Retina (tissue), 1 donor: ENCODE results near the gene PTCD1.
"Not testable (repeated sequence)": the region's sequence is repeated elsewhere in the genome, so short reads cannot be mapped to it uniquely, and the experiment has no call there.

Source experiments
- DNase-seq: peaks from one replicate; pipeline ENCODE4 v3.0.0-alpha.2; 2016

PTCD1 gene

DNA sequence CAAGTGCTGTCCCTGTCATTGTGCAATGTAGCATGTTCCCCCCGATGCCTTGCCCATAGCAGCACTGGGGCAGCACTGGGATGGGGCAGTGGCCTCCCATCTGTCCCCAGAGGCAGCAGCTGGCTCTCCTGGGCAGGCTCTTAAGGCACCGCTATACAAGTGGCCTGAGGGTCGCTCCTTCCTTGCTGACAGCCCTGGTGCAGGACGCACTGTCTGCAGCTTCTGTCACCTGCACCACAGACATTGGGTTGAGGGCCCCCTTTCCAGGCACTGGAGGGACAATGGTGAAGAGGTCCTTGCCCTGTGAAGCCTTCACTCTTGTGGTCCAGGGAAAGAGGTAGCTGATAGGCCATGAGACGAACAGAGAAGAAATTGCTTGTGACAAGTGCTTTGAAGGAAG, 10.7 kb upstream of the PTCD1 start:
- no peak for DNase-seq

GRCh38 chr7:99448855-99449254, 10.3 kb upstream of the PTCD1 start:
- DNase-seq, result no peak

DNA sequence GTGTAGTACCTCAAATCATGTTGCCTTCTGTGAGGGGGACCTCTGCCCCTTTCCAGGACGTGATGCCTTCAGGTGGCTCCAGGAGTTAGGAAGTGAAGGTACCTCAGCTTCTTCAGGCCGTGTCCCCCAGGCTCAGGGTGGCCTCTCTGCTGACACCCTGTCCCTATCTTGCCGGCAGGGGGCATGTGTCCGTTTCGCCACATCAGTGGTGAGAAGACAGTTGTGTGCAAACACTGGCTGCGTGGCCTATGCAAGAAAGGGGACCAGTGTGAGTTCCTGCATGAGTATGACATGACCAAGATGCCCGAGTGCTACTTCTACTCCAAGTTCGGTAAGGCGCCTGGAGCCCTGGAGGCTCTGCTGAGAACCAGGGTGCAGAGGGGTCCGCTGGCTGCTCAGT, 9.3 kb upstream of the PTCD1 start:
- DNase-seq, result no peak

- DNase-seq, result no peak
These were observed 7.5 kb upstream of the PTCD1 start for GRCh38 chr7:99446096-99446495.

DNA sequence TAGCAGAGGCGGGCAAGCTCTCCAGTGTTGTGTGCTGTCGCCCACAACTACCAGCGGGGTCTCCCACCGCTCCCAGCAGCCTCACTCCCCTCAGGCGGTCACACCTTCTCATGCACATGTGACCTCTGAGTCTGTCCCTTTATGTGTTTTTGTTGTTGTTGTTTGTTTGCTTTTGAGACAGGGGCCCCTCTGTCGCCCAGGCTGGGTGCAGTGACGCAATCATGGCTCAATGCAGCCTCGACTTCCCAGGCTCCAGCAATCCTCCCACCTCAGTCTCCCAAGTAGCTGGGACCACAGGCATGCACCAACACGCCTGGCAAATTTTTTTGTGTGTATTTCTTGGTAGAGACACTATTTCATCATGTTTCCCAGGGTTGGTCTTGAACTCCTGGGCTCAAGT, 1.6 kb upstream of the PTCD1 start:
- no peak for DNase-seq

- no peak for DNase-seq
These were observed 539 bp downstream of the PTCD1 start for GRCh38 chr7:99437946-99438572.

GRCh38 chr7:99433158-99433557, 5.4 kb downstream of the PTCD1 start:
- no peak for DNase-seq

DNA sequence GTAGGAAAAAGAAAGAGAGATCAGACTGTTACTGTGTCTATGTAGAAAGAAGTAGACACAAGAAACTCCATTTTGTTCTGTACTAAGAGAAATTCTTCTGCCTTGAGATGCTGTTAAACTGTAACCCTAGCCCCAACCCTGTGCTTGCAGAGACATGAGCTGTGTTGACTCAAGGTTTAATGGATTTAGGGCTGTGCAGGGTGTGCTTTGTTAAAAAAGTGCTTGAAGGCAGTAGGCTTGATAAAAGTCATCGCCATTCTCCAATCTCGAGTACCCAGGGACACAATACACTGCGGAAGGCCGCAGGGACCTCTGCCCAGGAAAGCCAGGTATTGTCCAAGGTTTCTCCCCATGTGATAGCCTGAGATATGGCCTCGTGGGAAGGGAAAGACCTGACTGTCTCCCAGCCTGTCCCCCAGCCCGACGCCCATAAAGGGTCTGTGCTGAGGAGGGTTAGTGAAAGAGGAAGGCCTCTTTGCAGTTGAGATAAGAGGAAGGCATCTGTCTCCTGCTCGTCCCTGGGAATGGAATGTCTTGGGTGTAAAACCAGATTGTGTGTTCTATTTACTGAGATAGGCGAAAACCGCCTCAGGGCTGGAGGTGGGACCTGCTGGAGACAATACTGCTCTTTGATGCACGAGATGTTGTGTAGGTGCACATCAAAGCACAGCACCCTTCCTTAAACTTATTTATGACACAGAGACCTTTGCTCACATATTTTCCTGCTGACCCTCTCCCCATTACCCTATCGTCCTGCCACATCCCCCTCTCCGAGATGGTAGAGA, 6.7 kb downstream of the PTCD1 start:
- DNase-seq, result not testable (repeated sequence)

- DNase-seq, result no peak
These were observed 8.8 kb downstream of the PTCD1 start for GRCh38 chr7:99429756-99430155.

GRCh38 chr7:99428972-99429566, 9.5 kb downstream of the PTCD1 start:
- no peak for DNase-seq

DNA sequence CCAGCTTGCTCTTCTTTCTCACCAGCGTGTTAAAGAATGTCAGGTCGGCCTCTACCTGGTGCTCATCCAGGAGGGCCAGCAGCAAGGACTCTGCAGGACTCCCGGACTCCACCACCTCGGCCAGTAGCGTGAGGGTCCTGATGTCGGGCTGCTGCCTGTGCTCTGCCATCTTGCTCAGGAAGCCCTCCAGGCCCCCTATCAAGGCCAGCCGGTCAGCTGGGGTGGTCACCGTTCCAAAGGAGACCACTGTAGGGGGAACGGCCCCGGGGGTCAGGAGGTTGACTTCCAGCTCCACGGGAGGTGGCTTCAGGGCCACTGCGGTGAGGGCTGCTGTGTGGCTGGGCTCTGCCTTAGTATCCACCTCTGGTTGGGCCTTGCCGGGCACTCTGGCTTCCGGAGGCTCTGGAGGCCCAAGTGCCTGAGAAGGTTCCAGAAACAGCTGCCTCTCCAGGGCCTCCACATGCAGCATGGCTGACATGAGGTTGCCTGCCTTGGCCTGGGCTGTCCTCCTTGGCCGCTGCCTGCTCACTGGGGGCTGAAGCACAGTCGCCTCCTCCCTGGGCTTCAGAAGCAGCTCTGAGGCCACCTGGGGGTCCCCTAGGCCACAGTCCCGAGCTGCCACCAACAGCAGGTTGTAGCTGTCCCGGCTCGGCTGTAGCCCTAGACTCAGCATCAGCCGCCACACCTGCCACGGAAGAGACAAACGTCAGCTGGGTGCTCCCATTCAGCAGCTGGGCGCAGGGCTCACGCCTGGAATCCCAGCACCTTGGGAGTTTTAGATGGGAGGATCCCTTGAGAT, 13.5 kb downstream of the PTCD1 start:
- no peak for DNase-seq

DNA sequence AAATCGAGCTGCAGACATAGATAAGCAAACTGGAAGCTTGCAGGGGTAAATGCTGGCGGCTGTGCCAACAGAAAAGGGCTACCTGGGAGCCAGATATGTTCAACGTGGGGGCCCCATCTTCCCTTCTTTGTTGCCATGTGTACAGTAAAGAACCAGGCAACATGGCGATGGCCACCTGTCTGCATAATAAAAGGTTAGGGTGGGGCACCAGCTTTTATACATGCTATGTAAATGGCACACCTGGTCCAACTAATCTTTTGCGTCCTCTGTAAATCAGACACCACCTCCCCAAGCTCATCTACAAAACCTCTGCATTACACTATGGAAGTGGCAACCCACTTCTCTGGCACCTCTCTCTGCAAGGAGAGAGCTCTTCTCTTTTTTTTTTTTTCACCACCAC, 16.0 kb downstream of the PTCD1 start:
- no peak for DNase-seq

- DNase-seq, result no peak
These were observed 16.4 kb downstream of the PTCD1 start for GRCh38 chr7:99422186-99422585.

GRCh38 chr7:99420986-99421385, 17.6 kb downstream of the PTCD1 start:
- DNase-seq, result no peak

DNA sequence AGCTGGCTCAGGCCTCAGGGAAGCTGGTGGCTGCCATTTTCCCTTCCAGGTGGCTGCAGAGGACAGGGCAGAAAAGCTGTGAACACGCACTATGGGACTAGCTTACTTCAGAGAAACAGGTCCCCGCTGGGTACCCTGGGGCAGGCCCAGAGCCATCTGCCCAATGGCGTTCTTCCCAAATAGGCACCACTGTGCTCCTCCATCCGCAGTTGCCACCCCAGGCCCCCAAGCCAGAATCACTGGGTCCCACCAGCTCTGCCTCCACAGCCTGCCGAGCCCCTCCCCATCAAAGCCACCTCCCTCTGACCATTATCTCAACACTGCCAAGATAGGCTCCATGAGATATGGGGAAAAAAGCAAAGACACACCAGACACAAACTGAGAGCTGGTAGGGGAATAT, 18.4 kb downstream of the PTCD1 start:
- no peak for DNase-seq

DNA sequence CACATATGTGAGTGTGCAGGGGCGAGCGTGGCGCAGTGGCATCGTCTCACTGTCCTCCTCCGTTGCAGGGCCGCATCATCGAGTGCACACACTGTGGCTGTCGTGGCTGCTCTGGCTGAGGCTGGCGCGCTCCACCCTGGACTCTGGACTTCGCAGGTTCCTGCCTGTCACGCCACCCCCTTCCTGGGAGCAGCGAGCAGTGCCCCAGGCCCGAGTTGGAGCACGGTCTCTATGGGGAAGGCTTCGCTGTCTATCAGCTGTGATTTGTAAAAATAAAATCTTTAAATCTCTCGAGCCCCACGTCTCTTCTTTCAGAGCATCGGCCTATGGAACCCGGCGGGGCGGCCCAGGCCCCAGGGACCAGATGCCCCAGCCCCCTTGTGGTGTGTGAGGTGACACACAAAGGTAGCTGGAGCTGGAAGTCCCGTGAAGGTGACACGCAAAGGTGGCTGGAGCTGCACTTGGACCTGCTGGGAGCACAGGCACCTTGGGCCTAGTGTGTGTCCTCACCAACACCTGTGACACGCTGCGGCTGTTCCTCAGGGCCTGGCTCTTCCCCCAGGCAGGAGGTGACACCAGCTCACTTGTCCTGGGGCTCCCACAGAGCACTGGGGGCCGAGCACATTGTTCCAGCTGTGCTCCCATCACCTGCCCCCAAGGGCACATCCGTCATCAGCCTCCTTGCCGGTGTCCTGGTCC, 19.1 kb downstream of the PTCD1 start:
- DNase-seq, result no peak

- DNase-seq, result no peak
These were observed 20.3 kb downstream of the PTCD1 start for GRCh38 chr7:99418260-99418659.

DNA sequence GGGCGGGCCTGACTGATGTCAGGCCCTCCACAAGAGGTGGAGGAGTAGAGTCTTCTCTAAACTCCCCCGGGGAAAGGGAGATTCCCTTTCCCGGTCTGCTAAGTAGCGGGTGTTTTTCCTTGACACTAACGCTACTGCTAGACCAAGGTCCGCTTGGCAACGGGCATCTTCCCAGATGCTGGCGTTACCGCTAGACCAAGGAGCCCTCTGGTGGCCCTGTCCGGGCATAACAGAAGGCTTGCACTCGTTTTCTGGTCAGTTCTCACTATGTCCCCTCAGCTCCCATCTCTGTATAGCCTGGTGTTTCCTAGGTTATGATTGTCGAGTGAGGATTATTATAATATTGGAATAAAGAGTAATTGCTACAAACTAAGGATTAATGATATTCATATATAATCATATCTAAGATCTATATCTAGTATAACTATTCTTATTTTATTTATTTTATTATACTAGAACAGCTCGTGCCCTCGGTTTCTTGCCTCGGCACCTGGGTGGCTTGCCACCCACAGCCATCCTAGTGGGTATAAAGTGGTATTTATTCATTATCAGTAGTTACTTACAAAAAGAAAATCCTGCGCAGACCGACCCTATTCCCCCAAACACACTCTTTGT, 23.0 kb downstream of the PTCD1 start:
- not testable (repeated sequence) for DNase-seq

GRCh38 chr7:99410635-99411034, 28.0 kb downstream of the PTCD1 start:
- no peak for DNase-seq

DNA sequence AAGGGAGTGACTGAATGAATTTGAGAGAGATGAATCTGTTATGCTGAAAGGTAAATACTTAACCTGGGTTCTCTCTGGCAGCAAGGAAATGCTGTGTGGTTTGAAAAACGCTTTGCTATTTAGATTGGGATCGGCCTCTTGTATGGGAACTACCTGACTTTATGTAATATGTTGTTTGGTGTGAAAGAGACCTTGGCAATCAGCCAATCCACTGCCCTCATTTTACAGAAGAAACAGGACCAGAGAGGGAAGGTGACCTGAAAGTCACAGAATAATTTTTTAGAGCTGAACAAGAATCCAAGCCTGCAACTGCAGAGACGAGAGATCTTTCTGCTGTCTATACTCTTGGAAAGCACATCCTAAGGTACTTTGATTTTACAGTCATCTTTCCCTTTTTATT, 28.8 kb downstream of the PTCD1 start:
- DNase-seq, result no peak

- no peak for DNase-seq
These were observed 29.4 kb downstream of the PTCD1 start for GRCh38 chr7:99409192-99409572.
